EH (cell line): ENCODE measurements around the gene IQCK.
A peak's percentile ranks its signal among the peaks of the same experiment; 100 is the strongest.

Source experiments
- DNase-seq: peaks from one replicate; pipeline ENCODE4 v3.0.0-alpha.2; 2015; ENCODE audit warnings: low read depth

IQCK gene

DNA sequence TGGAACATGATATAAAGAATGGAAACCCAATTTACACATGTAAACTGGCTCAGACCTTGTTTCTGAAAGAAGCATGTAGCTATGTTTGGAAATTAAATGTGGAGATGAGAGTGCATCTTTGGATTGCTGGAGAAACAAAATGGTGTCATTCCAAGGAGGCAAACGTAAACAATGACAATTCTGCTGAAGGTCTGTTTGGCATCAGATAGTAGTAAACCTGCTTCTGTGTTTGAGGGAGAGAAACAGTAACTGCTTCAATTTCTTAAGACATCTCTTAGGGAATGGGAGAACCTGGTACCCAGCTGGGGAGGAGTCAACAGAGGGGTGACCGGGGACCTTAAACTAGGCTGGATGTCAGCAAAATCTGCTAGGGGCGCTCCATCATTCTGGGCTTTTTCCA is 143.1 kb downstream of the IQCK start:
- DNase-seq: no peak

DNA sequence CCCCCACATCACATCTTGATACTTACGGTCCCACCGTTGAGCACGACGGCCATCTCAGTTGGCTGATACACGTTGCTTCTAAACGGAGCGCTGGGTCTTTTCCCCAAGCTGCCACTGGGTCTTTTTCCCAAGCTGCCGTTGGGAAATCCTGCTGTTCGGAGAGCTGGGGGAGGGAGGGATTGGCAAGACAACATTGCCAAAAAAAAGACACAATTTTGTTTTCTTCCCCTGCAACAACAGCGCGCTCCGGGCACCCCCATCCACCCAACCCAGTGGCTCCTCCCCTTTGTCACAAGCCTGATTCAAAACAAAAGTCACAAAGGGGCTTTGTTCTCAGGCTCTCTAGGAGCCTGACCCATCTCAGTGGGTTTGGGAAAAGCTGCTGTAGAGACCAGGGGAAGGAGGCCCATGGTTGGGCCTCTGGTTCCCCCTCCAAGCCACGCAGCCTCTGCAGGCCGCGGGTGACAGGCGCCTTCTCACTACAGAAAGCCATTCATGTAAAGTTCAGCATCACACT is 143.8 kb downstream of the IQCK start:
- no peak for DNase-seq

DNA sequence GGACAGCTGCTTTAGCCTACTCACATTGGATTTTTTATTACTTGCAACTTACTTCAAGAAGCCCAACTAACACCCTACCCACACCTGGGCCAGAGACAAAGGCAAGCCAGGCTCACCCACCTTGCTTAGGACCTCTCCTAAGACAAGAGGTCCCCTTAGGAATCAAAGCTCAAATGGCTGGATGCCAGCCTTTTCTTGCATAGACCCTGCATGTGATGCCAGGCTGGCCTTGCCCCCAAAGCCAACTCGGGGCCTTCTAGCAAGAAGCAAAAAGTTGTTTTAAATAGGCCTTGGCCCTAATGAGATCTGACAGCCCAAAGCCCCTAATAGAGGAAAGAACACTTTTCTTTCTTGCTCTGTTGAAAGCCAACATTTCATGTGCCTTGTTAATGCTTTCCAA is 145.9 kb downstream of the IQCK start:
- DNase-seq: no peak

DNA sequence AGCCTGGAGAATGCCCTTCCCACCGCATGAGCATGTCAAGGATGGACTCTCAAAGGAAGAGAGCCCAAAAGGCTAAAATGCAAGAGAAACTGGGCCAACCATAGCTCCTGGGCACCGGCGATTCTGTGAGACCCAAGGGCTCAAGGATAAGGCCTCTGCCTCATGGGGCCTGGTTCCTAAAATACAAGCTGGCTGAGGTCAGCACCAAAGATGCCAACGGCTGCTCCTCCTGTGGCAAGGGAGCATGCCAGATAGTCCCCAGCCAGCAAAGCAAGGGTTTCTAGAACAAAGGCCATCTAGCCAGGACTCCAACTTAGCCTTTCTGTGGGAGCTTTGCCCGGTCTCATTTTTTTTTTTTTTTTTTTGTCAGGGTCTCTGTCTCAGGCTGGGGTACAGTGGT is 146.5 kb downstream of the IQCK start:
- no peak for DNase-seq

DNA sequence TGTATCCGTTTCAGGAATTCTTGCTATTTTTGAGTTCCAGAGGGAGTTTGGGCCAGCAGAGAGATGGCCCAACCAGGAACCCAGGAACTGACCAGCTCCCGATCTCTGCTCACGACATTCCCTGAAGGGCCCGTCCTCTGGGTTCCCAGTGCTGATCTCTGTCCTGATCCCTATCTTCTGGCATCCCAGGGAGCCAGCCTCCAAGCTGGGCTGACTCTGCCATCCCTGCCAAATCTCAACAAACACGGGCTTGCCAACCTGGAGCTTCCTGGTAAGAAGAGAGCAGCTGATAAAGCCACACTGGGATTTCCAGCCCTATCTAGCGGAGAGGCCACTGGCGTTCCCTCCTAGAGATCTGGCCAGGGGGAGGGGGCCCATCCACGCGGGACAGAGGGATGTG is 150.3 kb downstream of the IQCK start:
- DNase-seq: no peak

DNA sequence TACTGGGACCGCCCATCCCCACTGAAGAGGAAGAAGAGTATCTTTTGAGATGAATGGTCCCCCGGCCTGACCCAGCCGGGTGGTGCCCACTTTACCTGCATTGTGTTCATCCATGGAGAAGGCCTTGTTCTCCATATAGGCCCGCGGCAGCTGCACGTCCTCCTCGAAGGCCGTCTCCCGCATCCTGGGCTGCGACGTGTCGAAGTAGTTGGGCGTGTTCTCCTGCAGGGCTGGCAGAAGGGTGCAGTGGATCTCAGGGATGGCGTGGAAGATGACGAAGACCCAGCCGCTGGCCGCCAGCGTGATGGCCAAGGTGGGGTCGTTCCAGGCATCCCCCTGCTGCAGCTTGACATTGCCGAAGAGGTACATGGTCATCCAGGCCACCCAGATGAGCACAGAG is 153.7 kb downstream of the IQCK start:
- no peak for DNase-seq

DNA sequence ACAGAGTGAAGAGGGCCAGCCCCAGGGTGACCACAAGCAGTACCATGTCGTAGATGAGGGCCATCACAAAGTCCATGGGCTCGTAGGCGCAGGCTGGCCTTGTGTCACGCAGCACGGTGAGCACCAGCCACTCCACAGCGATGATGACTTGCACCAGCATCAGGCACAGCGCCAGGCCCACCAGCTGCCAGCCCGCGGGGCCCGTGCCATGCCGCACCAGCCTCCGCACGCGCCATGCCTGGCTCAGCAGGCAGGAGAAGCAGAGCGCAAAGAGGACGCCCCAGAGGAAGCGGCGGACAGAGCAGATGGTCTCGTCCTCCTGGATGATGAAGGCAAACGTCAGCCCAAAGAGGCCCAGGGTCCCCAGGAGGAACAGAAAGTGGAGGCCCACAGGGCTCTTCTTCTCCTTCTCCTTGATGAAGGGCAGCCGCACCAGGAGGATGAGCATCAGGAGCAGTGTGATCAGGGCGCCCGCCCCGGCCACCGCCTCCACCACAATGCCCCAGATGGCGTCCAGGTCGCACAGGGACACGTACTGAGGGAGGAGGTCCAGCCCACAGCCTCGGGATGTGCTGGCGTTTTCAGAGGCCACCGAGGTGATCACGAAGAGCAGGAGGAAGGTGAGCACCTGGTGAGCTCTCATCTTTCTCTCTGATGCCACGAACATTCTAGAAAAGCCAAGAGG is 154.2 kb downstream of the IQCK start:
- DNase-seq: no peak

DNA sequence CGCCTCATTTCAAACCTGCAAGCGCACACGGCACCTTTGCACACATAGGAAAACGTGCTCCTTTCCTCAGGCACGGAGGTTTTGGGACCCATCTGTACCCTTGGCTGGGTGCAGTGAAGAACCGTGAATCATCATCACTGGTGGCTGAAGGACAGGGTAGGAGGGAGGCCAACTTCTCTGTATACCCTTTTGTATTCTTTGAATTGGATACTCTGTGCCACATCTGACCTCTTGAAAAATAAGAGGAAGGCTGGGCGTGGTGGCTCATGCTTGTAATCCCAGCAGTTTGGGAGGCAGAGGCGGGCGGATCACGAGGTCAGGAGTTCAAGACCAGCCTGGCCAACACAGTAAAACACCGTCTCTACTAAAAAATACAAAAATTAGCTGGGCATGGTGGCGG is 154.9 kb downstream of the IQCK start:
- DNase-seq: no peak

DNA sequence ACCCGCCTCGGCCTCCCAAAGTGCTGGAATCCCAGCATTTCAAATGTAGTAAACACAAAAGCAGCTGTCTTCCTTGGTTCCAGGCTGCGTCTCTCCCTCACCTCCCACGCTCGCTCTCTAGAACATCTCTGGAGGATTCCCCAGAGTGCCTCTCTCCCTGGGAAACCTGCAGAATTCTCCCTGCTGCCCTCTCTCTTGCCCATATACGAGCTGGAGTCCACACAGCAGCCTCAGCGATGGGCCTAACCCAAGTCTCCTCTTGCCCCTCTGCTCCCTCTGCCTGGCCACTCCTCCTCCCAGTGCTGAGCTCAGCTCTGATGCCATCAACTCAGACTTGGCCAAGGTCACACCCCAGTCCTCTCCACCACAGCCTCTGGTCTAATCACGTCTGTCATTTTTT is 156.0 kb downstream of the IQCK start:
- no peak for DNase-seq

DNA sequence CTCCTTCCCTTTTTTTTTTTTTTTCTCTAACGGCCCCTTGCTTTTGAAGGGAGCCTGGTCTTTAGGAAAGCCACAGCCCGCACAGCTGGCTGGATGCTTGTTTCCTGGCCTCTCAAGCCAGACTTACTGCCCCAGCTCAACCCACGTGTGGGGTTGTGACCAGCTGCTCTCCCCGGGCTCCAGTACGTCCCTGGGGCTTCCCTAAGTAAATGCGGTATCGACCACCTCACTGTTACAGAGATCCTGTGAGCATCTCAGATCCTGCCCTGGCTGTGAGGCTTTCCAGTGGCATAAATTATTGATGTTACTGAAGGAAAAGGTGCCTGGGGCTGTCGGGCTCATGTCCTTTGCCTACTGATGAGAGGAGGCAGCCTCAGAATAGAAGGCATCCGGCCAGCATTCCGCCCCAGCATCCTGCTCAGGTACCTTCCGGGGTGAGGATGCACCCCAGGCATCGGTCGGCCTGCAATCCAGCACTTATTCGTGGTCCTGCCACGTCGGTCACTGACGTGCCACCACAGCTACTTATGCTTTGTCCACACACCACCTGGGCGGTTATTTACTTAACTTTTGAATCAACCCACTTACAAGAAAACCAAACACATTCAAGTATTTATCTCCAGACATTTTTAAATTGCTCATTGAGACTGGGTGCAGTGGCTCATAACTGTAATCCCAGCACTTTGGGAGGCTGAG is 156.9 kb downstream of the IQCK start:
- no peak for DNase-seq

DNA sequence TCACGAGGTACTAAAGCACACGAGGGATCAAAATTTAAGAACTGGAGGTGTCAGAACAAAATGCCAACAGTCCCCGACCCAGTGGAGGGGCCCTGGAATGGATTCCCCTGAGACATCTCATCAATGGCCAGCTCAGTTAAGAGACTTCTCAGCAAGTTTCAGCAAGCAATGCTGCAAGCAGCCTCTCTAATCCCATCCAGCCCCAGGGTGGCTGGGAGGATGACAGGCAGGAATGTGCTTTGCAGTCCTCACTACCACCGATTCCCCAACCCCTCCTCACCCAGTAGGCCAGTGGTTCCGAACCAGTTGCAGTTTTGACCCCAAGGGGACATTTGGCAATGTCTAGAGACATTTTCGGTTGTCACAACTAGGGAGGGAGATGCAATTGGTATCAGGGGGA is 157.8 kb downstream of the IQCK start:
- DNase-seq: no peak

DNA sequence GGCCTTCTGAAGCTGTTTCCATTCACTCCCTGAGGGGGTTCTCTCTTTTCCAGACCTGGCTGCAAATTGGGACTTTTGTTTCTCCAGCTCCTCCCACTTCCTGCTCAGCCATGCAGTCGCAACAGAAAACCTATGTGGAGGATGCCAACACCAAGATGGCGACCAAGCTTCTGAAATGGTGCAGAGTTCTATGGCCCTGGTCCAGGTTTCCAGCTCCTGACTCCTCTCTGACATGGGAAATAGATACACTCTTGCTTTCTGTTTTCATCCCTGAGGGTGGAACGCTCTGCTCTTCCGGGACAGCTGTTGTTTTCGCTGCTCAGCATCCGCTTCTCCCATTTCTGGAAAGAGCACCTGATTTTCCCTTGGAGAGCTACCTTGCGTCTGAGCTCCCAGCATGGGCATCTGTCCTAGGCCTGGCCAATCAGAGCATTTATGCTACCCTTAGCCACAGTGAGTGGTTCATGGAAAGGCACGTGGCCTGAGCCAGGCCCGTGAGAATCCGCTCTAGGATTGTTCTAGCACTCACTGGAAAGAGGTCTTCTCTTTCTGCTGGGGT is 158.5 kb downstream of the IQCK start:
- DNase-seq: no peak

DNA sequence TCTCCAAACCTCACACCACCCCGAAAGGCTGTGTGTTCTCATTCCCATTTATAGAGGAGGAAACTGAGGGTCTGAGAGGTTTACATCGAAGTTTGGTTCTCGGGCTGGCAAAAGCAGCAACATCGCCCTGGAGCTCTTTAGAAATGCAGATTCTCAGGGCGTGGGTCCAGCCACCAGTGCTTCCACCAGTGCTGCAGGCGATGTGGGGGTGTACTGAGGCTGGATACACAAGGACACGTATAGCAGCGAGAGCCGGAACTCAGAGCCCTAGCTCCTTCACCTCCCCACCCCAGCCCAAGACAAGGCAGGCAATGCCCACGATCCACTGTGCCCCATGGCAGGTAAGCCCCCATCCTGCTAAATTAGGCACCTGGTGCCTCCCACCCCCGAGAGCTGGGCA is 160.7 kb downstream of the IQCK start:
- no peak for DNase-seq

DNA sequence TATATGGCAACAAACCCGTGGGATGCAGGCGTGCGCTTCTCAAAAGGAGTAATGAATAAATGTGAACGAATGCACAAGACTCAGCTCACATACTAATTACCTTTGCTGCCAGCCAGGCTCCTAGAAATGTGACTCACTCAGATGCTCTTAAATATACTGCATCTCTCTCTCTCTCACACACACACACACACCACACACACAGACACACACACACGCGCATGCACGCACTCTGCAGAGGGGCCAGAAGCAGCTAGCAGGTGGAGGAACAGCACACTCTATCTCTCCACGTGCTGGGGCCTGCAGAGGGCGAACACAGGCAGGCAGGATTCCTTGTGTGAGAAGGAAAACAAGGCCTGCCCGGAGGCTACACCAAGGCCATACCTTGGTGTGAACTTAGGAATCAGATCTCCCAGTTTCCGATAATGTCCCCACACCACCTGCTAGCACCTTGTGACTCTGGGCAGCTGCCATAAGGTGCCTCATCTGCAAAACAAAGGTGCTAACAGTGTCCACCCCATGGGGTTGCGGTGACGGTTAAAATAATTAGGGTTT is 161.2 kb downstream of the IQCK start:
- peak; percentile 3 for DNase-seq

DNA sequence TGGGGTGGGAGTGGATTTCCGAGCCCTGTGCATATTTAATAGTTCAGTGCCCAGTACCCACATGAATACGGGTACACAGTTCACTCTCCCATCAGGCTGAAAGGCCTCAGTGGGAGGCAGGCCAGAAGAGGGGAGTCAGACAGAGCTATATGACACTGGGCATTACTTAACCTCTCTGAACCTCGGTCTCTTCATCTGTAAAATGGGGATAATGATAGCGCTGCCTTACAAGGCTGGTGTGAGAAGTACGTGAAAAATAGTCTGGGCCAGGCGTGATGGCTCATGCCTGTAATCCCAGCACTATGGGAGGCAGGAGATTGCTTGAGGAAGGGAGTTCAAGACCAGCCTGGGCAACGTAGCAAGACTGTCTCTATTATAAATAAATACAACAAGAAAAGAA is 163.0 kb downstream of the IQCK start:
- no peak for DNase-seq

DNA sequence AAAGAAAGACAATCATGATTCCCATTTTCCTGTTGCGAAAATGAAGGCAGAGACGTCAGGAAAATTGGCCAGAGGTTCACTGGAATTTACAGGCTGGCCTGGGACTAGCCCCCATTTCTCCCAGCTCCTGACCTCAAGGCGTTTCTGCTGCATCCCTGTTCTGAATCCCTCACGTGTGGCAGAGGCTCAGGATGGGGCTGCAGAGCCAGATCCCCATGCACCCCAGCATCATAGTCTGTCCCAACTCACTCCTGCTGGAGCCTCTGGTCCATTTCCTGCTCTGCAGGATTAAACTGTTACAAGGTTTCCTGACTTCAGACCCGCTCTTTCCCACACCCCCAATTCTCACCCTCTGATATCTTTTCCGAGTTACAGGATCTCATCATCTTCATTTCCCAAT is 163.7 kb downstream of the IQCK start:
- no peak for DNase-seq

DNA sequence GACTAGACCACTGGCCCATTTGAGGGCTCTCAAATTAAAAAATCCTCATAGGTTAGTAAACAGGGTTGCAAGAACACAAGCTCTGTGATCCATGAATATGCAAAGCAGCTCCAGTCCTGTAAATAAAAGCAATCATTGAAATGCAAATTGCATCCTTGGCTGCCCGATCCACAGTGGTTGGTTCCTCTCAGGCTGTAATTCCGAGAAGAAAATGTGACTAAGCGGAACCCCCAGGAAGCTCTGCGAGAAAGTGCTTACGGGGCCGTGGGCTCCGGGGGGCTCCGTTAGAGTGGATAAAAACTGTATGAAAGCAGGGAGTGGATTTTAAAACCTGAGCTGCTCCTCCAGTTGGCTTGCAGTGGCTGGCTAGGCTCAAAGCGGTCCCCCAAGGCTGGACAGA is 164.1 kb downstream of the IQCK start:
- DNase-seq: no peak

DNA sequence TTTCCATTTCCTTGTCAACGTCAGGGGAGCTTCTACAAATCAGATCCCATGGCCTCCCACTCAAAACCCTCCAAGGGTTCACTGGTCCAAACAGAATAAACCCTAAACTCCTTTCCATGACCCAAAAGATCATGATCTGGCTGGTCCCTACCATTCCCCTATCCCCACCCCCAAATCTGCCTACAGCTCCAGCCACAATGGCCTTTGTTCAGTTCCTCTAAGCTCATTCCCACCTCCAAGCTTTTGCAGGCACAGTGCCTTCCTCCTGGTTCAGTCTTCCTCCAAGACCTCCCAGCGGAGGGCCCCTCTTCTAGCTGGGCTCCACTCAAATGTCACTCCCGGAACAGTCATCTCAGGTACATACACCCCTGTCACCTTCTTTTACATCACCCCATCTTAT is 164.6 kb downstream of the IQCK start:
- DNase-seq: no peak

DNA sequence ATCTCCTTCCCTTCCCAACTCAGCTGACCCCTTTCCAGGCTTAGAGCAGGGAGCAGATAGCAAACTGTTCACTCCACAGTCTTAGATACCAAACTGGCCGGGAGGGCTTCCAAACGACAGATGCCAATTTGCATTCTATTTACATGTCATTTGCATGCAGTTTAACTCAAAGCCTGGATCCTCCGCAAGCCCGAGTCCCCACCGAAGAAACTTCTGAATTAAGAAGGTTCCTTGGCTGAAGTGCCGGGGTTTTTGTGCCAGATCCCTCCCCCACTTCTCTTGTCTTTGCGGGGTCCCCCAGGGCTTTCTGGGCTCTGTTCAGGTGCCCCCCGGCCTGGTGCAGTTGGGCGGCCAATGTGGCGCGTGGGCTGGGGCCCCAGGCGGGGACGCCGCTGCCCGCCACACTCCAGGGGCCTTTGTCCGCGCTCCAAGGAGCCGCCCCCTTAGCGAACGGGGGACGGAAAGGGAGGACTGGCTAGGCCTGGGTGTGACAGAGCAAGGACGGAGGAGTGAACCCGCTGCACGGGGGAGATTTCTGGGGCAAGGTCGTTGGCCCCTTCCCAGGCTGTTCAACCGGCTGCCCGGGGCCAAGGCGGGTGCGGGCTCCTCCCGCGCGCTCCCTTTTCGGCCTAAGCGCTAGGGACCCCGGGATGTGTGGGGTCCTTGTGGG is 165.4 kb downstream of the IQCK start:
- no peak for DNase-seq

DNA sequence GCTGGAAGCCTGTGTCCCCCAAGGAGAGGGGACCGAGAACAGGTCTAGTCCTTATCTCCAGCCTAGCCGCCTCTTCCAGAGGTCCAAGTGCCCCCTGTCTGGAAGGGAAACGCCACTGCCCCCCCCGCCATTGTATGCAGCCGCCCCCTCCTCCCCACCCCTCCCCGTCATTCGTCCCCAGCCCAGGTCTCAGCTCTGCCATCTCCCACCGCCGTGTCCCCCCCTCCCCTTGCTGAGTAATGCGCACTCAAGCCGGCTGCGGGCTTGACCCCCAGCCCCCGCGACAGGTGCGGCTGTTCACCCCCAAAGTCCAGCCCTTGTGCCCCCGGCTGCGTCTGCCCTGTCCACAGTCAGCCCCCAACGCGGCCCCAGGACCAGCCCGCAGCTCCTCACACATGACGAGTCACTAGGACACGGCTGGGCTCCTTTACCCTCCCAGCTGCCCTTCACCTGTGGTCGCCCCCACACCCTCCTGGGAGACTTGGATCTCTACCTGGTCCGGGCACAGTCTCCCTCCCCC is 166.0 kb downstream of the IQCK start:
- no peak for DNase-seq

DNA sequence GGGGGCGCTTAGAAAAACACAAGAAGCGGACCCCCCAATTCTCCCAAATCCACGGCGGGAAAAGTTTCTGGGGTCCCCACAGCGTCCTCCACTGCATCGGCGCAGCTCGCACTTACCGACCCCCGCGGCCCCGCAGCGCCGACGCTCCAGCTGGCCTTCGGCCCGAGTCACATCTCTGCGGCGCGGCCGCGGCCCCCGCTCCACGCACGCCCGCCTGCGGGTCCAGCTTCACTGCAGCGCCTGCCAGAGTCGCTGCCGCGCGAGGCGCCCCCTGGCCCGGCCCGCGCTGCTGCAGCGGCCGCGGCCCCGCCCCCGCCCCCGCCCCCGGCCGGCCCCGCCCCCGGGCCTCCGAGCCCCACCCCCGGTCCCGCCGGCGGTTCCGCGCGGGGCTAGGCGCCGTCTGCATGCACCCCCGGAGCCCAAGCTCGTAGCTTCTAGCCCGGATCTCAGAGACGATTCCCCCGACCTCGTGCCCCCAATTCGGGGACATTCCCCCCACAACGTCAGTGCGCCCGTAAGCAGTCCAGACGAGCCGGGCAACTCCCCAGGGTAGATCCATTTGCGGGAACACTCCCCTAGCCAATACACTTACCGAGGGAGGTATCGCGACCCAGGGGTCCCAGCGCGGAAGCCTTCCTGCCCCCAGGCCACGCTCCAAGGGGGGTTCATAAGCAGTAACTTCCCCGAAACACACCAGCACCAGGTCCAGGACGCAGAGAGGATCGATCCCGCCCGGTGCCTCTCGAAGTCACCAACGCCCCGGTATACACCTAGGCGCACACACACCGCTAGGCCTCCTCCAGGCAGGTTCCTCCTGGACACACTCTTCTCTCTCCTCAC is 166.8 kb downstream of the IQCK start, which contains the start of gene GPRC5B:
Gene GPRC5B, minus strand, starts transcription at position 238 of the 840 bp plus-strand sequence. CDS start 12,003 bp downstream, outside the sequence.
- DNase-seq: peak; percentile 33
